ENCODE results near the gene SPAG4.

GRCh38 chr20:35648836-35649235 is 33.2 kb downstream of the SPAG4 start:
- TF ChIP-seq, protein P1, sequence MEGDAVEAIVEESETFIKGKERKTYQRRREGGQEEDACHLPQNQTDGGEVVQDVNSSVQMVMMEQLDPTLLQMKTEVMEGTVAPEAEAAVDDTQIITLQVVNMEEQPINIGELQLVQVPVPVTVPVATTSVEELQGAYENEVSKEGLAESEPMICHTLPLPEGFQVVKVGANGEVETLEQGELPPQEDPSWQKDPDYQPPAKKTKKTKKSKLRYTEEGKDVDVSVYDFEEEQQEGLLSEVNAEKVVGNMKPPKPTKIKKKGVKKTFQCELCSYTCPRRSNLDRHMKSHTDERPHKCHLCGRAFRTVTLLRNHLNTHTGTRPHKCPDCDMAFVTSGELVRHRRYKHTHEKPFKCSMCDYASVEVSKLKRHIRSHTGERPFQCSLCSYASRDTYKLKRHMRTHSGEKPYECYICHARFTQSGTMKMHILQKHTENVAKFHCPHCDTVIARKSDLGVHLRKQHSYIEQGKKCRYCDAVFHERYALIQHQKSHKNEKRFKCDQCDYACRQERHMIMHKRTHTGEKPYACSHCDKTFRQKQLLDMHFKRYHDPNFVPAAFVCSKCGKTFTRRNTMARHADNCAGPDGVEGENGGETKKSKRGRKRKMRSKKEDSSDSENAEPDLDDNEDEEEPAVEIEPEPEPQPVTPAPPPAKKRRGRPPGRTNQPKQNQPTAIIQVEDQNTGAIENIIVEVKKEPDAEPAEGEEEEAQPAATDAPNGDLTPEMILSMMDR (IDR thresholded peaks at IDR 0.05) = no peak
- no peak for TF ChIP-seq ZFX (IDR thresholded peaks at IDR 0.05; ENCODE audit: borderline replicate concordance)
